Sigmoid colon (tissue), 4 donors: ENCODE data around the gene ZNF654.

Experiments used
- CTCF ChIP-seq, 4 experiments: fragments of 450-650 bp in 3 of 4; fragments of 200-600 bp in 1 of 4; IDR thresholded peaks; one replicate each; pipeline ENCODE4 v1.5.1; 2016 to 2019; ENCODE audit warnings: antibody characterized with exemption in 4 of 4, mild to moderate bottlenecking in 3 of 4, moderate library complexity in 2 of 4
- EP300 ChIP-seq, 4 donors: sonication (generic); formaldehyde crosslinking; IDR thresholded peaks; one replicate each; pipeline ENCODE4 v1.6.1; 2017; ENCODE audit warnings: antibody characterized with exemption in 4 of 4
- POLR2A ChIP-seq, 2 donors: fragments of 450-650 bp; IDR thresholded peaks; one replicate each; pipeline ENCODE4 v1.6.1; 2016; ENCODE audit warnings: antibody characterized with exemption in 2 of 2, mild to moderate bottlenecking in 2 of 2, moderate library complexity in 2 of 2
- POLR2AphosphoS5 ChIP-seq, 4 donors: sonication (generic); formaldehyde crosslinking; IDR thresholded peaks; one replicate each; pipeline ENCODE4 v1.6.1; 2017; ENCODE audit warnings: antibody characterized with exemption in 4 of 4

GRCh38 chr3:88192631-88193030 lies 133.6 kb downstream of the ZNF654 start:
- TF ChIP-seq POLR2A (IDR thresholded peaks at IDR 0.05), result no peak
- TF ChIP-seq CTCF (IDR thresholded peaks at IDR 0.05), result no peak
- TF ChIP-seq EP300 (IDR thresholded peaks at IDR 0.05), result no peak
- TF ChIP-seq POLR2AphosphoS5 (IDR thresholded peaks at IDR 0.05), result no peak
